HPDE6-E6E7 (cell line): Measurements from ENCODE around the gene TMEM120B.
"Not testable (repeated sequence)": the region's sequence is repeated elsewhere in the genome, so short reads cannot be mapped to it uniquely, and the experiment has no call there.

ENCODE experiments used
- DNase-seq: peaks from one replicate; pipeline ENCODE4 v3.0.0; 2011; ENCODE audit warnings: missing footprints; ENCODE audit errors: extremely low spot score

The TMEM120B gene

DNA sequence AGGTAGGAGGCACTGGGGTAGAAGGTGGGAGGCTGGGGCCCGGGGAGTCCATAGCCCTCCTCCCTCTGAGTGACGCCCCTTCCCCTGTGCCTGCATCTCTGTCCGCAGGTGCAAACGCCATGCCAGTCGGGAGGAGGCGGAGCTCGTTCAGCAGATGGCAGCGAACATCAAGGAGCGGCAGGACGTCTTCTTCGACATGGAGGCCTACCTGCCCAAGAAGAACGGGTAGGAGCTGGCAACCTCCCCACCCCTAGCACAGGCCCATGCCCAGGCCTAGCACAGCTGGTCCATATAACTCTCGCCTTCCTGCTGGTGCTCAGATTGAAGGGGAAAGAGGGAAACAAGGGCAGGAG is 35.6 kb downstream of the TMEM120B start:
- no peak for DNase-seq

DNA sequence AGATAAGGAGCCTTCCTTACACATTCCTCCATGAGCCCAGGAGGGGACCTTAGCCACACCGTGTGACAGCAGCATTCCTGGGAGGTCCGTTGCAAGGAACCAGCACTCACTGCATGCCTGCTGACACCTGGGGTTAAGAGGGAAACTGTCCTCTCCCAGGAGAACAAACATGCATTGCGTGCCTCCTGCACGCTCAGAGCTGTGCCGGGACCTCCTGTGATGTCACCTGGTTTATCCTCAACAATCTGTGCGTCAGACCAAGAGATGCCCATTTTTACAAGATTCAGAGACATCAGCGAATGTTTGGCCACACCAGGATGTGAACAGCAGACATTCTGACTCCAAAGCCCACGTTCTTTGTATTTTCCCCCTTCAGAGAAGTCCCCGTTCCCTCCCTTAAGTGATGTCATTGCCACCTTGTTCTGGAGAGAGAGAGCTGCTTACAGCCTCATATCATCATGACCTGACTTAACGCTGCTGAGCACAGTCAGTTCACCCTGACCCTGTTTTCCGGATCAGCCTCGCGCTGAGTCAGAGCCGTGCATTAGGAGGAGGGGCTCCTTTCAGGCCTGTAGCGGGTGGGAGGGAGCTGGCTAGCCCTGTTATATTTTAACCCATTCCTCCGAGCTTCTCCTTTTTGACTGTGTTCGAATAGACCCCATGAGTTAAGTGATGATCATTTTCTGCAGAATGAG is 36.2 kb downstream of the TMEM120B start:
- DNase-seq = no peak

DNA sequence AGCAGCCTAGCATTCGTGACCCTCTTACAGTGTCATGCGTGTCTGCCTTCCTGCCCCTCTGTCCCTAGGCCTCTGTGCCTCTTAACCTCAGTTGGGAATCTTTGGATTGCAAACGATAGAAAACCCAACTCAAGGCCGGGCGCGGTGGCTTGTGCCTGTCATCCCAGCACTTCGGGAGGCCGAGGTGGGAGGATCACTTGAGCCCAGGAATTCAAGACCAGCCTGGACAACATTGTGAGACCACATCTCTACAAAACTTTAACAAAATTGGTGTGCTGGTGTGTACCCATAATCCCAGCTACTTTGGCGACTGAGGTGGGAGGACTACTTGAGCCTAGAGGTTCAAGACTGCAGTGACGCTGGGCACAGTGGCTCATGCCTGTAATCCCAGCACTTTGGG is 36.7 kb downstream of the TMEM120B start:
- no peak for DNase-seq

DNA sequence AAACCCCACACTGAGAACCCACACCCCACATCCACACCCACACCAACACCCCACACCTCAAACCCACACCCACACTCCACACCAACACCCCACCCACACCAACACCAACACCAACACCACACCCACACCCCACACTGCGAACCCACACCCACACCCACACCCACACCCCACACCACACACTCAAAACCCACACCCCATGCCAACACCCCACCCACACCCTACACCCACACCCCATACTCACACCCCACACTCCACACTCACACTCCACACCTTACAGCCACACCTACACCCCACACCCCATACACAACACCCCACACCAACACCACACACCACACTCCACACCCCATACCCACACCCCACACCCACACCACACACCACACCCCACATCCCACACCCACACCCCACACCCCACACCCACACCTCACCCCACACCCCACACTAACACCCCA is 38.0 kb downstream of the TMEM120B start:
- DNase-seq = no peak

DNA sequence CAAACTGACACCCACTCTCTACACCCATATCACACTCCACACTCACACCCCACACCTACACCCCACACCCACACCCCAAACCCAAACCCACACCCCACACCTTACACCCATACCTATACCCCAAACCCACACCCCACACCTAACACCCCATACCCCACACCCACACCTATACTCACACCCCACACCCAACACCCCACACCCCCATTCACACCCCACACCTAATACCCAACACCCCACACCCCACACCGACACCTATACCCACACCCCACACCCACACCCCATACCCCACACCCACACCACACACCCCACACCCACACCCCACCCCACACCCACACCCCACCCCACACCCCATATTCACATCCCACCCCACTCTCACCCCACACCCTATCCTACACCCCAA is 38.5 kb downstream of the TMEM120B start:
- no peak for DNase-seq

DNA sequence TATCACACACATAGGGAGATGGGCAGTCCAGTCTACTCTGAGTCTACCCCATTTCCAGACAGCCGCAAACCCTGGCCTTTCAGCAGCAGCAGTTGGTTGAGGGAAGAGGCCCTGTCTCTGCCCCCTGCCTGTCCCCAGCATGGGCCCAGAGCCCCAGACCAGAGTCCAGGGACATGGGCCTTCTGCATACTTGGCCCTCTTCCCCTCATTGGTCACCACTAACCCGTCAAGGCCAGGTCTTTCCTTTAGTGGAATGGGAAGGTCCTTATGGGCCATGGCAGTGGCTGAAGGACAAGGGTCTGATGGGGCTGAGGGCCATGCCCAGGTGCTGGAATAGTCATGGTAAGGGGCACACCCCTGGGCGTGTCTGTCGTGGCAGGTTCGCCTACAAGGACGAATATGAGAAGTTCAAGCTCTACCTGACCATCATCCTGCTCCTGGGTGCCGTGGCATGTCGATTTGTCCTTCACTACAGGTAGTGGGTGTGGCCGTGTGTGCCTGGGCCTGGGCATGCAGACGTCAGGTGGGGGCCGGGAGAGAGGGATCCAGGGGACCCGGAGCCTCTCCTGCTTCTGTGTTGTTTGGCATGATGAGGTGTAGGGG is 39.3 kb downstream of the TMEM120B start:
- DNase-seq = no peak

DNA sequence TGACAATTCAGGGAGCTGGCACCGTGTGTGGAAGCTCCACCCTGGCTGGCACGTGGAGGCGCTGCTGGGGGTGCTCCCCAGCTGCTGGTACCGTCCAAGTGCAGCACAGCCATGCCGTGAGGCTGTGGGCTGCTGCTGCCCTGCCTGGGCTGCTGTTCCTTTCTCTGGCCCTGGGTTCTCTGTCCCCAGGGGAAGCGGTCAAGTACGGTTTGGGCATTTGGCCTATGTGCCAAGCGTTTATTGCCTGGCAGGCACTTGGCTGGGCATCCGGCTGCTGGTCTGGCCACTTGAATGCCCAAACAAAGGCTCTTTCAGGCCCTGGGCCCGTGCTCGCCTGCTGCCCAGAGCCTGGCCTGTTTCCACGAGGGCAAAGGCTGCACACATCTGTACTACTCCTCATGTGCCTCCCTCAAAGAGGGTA is 41.3 kb downstream of the TMEM120B start:
- no peak for DNase-seq

DNA sequence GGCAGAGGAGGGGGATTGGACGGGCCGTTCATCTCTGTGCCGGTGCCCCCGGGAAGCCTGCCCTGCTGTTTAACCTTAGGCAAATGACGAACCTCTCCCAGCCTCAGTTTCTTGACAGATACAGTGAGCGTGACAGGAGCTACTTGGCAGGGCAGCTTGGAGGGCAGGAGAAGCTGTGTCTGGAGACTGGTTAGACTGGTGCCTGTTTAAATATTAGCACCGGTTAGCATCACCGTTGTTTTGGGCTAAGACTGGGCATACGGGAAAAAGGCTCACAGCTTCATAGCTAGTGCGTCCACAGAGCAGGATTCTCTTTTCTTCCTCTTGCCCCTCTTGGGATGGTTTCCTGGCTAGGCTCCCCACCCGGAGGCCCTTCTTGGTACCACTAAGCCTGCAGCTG is 42.3 kb downstream of the TMEM120B start:
- no peak for DNase-seq

DNA sequence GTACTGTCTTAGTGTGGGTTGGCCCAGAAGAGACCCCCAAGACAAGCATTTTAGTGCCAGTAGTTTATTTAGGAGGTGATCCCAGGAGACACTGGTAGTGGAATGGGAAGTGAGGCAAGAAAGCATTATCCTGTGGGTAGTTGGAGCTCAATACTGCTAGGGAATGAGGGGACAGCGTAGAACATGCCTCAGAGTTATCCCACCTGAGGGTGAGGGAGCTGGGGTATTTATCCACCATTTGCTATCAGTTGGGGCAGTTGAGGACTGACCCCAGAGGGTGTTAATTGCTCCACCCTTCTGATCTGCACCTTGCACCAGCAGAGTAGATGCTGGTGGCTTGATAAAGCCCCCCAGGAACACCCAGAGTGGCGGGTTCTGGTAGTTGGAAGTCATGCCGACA is 43.0 kb downstream of the TMEM120B start:
- no peak for DNase-seq

DNA sequence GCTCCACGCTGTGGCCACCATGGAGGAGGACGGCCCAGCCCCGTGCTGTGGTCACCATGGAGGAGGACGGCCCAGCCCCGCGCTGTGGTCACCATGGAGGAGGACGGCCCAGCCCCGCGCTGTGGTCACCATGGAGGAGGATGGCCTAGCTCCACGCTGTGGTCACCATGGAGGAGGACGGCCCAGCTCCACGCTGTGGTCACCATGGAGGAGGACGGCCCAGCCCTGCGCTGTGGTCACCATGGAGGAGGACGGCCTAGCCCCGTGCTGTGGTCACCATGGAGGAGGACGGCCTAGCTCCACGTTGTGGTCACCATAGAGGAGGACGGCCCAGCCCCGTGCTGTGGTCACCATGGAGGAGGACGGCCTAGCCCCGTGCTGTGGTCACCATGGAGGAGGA is 46.0 kb downstream of the TMEM120B start:
- DNase-seq = not testable (repeated sequence)

DNA sequence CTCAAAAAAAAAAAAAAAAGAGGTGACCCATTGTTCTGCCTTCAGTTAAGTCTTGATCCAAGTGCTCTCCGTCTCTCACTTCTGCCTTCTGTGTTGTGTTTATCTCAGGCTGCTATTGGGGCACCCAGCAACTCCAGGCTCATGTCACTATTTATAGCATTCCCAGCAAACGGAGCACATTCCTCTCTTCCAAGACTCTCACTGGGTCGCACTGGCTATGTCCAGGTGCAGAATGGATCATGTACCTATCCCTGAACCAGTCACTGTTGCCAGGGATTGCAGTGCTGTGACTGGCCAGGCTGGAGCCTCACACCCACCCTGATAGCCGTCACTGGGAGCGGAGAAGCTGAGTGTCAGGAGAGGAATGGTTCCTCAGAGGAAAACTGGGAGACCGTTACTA is 49.7 kb downstream of the TMEM120B start:
- no peak for DNase-seq

DNA sequence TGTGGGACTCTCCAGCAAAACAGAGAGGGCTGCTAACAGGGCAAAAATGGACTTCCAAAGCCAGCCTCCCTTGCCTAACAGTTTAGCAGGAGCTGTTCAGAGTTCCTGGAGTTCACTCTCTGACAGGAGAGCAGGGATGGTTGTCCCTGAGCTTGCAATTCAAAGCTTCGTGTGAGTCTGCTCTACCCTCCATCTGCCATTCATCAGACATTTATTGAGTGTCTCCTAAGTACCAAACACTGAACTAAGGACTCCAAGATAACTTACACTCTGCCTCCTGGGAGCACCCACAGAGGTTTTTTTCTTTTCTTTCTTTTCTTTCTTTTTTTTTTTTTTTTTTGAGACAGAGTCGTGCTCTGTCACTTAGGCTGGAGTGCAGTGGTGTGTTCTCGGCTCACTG is 52.3 kb downstream of the TMEM120B start:
- no peak for DNase-seq

DNA sequence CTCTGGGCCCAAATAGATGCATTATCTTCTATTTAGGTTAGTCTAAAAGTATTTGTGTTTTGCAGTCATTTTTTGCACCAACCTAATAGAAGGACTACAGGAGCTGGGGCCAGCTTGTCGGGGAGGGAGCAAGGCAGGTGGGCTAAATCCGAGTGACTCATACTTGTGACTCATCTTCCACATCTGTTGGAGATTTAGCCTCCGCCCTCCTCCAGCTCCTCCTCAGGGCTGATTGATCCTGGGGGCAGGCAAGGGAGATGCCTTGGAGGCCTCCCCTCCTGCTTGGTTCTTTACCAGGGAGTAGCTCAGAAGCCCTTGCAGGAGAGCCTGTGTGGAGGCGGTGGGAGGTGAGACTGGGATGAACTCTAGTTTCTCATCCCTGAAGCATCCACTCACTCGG is 53.0 kb downstream of the TMEM120B start:
- DNase-seq = peak; percentile 76

DNA sequence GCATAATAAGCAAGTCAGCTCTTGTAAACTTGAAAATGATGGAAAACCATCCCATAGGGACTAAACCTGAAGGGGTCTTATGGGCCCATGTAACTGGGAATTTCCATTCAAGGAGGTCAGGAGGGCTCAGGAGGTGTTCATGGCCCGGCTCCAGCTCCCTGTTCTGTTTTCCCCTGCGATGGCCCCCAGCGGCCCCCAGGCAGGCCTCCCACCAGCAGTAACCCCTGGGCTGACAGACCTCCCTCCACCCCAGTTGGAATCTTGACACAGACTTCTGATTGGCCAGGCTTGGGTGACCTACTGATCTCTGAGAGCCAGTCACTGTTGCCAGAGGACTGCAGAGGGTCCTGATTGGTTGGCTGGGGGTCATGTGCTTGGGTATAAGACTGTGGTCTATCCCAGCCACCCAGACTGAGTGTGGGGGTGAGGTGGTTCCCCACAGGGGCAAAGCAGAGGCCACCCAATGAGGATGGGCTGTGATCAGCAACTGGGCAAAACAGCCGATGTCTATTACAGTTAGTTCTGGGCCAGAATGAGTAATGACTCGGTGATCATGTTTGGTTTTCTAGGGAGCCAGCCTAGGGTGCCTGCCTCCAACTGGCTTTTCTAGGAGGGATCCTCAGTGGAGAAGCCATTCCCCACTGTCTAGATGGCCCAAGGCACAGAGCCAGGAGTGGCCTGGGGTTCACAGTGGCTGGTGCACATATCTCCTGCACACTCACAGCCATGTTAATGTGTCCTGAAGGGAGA is 53.9 kb downstream of the TMEM120B start:
- no peak for DNase-seq

DNA sequence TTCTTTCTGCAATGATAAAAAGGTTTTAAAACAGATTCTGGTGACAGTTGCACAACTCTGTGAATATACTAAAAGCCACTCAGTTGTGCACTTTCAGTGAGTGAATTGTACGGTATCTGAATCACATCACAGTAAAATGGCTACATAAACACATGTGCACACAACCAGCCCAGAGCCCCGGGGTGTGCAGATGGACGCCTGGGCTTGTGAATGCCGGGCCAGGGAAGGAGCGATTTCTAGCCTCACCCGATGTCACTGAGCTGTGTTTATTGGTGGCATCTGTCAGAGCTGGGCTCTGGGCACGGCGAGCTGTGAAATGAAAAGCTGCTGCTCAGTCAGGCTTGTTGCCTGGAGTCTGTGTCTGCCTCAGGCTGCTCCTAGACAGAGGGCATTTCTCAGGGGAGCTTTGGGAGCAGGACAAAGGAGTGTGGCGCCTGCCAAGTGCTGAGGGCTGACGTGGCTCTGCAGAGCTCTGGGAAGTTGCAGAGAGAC is 55.0 kb downstream of the TMEM120B start:
- no peak for DNase-seq

DNA sequence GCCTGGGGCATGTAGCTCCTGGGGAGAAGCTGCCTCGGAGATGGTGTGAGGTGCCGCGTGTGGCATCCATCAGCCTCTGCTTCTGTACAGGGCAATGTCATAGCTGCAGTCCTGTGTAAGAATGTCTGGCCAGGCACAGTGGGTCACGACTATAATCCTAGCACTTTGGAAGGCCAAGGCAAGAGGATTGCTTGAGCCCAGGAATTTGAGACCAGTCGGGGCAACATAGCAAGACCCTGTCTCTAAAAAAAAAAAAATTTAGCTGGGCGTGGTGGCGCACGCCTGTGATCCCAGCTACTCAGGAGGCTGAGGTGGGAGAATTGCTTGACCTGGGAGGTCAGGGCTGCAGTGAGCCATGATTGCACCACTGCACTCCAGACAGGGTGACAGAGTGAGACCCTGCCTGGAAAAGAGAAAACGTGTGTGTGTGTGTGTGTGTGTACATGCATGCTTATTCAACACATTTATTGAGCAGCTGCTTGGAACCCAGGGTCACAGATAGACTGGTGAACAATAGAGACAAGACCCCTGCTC is 56.8 kb downstream of the TMEM120B start:
- no peak for DNase-seq

DNA sequence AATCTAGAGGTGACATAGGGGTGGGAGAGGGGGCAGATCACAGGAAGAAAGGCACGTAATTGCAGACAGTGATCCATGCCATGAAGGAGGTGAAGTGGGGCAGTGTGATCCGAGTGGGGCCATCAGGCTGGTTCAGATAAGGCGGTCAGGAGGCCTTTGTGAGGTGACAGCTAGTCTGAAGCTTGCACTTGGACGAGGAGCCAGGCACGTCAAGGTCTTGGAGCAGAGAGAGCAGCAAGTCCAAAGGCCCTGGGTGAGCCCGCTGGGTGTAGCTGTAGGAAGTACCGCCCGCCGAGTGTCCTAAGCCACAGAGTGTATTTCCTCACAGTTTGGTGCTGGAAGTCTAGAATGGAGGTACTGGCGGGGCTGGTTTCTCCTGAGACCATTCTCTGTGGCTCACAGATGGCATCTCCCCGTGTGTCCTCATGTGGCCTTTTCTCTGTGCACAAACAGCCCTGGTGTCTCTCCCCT is 57.3 kb downstream of the TMEM120B start:
- no peak for DNase-seq

DNA sequence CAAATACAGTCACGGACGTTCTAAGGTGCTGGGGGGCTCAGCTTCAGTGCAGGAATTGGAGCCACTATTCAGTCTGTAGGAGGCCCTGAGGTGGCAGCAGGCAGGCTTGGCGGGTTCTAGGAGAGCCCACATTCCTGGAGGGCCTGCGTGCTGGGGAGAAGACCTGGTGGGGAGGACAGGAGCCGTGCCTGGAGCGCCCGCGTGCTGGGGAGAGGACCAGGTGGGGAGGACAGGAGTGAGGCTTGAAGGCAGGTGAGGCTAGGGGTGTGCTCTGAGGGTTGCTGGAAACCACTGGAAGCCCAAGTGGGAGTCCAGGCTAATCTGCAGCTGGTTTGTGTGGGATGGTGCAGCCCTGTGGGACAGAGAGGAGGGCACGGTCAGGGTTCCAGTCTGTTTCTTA is 57.8 kb downstream of the TMEM120B start:
- DNase-seq = no peak

DNA sequence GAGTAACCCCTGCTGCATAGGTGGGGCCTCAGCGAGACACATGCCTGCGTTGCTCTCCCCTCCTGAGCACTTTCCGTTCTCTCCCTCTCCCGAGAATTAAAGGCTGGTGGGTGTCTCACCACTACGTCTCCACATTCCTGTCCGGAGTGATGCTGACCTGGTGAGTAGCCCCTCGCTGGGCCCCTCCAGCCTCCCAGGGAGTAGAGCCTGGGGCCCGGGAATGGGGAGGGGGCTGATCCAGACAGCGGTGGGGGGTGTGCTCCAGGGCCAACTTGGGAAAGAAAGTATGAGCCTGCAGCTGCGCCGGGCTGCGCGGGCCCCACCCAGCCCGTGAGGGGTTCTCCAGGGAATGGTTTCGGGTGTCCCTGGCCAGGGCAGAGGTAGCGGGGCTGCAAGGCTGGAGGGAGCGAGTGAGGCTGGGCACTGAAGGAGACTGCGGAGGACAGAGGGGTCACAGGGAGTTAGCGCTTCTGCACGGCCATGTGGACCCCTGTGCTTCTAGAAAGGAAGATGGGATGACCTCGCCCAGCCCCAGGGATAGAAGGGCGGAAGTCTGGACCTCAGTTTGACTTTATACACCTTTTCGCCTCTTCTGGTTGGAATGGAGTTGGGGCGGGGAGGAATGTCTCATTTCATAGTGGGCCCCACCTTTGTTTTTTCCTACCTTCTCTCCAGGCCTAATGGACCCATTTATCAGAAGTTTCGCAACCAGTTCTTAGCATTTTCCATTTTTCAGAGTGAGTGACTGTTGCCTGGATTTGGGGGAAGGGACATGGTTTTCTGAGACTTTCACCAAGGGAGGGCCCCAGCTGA is 58.5 kb downstream of the TMEM120B start:
- no peak for DNase-seq

DNA sequence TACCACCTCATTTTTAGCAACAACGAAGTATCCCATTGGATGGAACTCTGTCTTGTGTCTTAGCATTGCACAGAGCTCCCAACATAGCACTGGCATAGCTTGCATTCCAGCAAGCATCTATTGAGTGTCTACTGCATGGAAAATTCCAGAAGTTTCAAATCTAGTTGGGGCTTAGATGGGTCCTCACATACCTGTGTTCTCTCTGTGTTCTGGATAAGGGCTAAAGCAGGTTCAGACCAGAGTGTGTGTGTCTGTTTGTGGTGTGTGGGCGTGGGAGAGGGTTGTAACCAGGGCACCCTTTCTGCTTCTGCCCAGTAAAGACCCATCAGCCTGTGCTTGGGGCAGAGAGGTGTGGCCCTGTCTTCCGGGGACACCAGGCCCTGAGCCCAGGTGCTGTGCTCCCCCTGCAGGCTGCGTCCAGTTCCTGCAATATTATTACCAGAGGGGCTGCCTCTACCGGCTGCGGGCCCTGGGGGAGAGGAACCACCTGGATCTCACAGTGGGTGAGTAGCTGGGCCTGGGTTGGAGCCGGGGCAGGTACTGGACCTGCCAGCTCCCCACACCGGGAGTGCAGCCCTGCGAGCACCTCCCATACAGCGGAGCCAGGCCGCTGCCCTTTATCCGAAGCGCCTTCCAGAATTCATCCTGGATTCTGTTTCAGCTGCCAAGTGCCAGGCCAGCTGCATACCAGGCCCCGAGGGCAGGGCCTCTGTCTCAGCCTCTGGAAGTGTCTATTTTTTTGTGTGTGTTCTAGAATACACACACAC is 60.6 kb downstream of the TMEM120B start:
- DNase-seq = peak; percentile 88

DNA sequence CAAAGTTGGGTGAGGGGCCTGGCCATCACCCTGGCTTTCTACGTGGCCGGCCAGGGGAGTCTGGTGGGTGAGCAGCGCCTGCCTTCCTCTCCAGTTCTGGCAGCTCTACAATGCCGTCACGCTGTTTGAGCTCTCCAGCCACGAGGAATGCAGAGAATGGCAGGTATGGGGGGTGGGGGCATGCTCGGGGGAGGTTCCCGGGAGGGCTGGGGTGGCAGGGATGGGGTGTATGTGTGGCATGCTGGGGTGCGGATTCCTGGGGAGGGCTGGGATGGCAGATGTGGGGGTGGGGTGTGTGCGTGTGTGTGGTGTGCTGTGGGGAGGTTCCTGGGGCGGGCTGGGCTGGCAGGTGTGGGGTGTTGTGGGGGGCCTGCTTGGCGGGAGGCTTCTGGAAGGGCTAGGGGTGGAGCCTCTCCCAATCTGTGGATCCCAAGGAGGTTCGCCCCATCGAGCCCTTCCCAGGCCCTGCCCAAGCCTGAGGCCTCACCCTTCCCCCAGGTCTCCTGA is 62.5 kb downstream of the TMEM120B start:
- no peak for DNase-seq
